Esophagus squamous epithelium (tissue), 5 donors: ENCODE data around the gene MLX. TPM values are rescaled to one million over a fixed set of nuclear protein-coding genes. Genes with fewer than 3 reads are reported as not detected.

Experiments used
- DNase-seq: peaks from one replicate; lab custom pipeline; 2025; lab: John Stamatoyannopoulos, UW
- H3K27ac ChIP-seq, 4 donors: fragments of 200-600 bp; sonication (generic); one replicate each; pipeline ENCODE4 v1.5.1; 2016 to 2019; ENCODE audit warnings: mild to moderate bottlenecking in 1 of 4
- H3K27me3 ChIP-seq, 4 donors: fragments of 200-600 bp; sonication (generic); 1 replicate in 3 of 4; 2 replicates in 1 of 4; pipeline versions ENCODE4 v1.5.1 to v1.6.0; 2017 to 2021; ENCODE audit warnings: antibody characterized with exemption in 1 of 4
- H3K36me3 ChIP-seq, 3 donors: fragments of 200-600 bp; sonication (generic); one replicate each; pipeline ENCODE4 v1.5.1; 2016 to 2019
- H3K4me1 ChIP-seq, 3 donors: fragments of 200-600 bp; sonication (generic); one replicate each; pipeline ENCODE4 v1.5.1; 2017 to 2019
- H3K4me3 ChIP-seq, 4 donors: fragments of 200-600 bp; sonication (generic); 1 replicate in 3 of 4; 2 replicates in 1 of 4; pipeline ENCODE4 v1.5.1; 2016 to 2019; ENCODE audit warnings: mild to moderate bottlenecking in 2 of 4, moderate library complexity in 1 of 4
- H3K9me3 ChIP-seq, 3 donors: fragments of 200-600 bp; sonication (generic); one replicate each; pipeline ENCODE4 v1.5.1; 2016 to 2019
- POLR2A ChIP-seq, 4 donors: fragments of 450-650 bp; IDR thresholded peaks; one replicate each; pipeline ENCODE4 v1.6.1; 2017; ENCODE audit warnings: antibody characterized with exemption in 4 of 4, mild to moderate bottlenecking in 4 of 4, moderate library complexity in 3 of 4
- WGBS, 2 donors: methylation state at CpG; one replicate each; pipeline ENCODE4 v1.1.5; 2018; 5-methylcytosine and 5-hydroxymethylcytosine counted together
- intact Hi-C: fragments of 100-400 bp; cut with DNase I; formaldehyde crosslinking; loops from one replicate; pipeline ENCODE4 v1.15.0; 2022
- total RNA-seq, 4 donors: library from RNA; depleted of rRNA; stranded (reverse); fragments of >200 nt; gene quantifications; one replicate each; pipeline ENCODE4 v1.1.0, GENCODE V29; 2016
- TF ChIP-seq, protein P1 (sequence below), 6 experiments: fragments of 450-650 bp in 4 of 6; fragments of 200-600 bp in 2 of 6; sonication (generic) in 2 of 6; IDR thresholded peaks; one replicate each; pipeline ENCODE4 v1.5.1; 2016 to 2019; ENCODE audit warnings: antibody characterized with exemption in 6 of 6, mild to moderate bottlenecking in 4 of 6, moderate library complexity in 4 of 6
- donor health status: DM: yes; HTN: yes; CAD: no.

The MLX gene
- total RNA-seq, 4 donors from 2014 or later, result 34.0 to 47.9 (median 39.9) TPM

DNA sequence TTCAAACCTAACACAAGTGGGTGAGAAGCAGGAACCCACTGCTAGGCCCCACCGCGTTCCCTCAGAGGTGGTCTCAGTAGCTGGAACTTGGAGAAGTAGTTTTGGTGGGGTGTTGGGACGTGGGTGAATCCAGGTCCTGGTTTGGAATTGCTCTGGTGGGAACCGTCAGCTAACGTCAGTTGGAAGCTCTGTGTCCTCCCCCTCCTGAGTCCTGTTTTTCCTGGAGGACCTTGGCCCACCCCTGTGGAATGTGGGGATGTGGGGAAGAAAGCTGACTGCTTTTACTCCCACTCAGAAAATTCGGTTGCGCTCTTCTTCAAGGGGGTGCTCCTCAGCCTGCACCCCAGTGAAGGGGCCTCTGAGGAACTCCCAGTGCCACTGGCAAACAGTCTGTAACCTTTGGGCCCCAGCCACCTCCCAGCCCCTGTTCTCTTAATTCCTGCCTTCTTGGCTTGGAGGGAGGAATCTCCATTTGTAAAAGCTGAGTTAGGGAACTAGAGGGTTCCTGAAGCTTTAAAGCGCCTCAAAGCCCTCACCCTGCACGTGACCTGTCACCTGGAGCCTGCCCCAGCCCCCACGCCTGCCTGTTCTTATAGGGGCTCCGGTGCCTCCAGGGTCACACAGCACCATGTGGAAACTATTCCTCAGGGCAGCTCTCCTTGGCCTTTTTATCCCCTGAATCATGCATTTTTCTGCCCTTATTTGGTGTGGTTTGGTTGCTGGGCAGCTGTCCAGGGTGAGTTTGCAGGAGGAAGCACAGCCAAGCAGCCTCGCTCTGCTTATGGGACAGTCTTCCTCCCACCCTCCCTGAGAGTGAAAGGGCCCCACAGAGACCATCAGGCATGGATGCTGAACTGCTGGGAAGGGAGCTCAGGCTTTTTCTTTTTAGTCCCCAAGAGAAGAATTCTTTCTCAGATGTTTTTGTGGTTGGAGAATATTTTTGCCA, 47.1 kb upstream of the MLX start:
- Histone ChIP-seq H3K4me3 (no peak overlapping the region), H3K4me1 (peaks cover 36 to 73% (median 68%) of the 10 kb centered on the region in 3 donors)
- intact Hi-C loops, result loop anchor here (5.0 to 10.0 kb wide), 2 partner anchors 95 to 198 kb away; partner anchors contain the start of gene CAVIN1

DNA sequence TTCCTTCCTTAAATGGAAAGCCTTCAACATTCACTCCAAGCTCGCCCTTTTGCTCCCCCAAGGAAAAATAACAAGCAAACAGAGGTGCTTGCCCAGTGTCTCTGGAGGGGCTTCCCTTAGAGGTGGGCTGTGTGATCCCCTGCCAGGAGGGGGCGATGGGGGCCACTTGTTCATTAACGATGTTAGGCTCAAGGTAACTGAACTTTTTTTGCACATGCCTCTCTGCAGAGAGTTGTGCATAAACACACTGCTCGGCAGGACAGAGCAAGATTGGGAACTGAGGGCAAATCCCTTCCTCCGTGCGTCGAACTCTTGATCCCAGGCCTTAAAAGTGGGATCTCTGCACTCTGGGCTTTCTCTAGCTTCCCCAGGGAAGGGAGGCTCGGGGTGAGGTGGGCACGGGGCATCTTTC, 46.4 kb upstream of the MLX start:
- TF ChIP-seq POLR2A (IDR thresholded peaks at IDR 0.05), result no peak
- TF ChIP-seq, protein P1, sequence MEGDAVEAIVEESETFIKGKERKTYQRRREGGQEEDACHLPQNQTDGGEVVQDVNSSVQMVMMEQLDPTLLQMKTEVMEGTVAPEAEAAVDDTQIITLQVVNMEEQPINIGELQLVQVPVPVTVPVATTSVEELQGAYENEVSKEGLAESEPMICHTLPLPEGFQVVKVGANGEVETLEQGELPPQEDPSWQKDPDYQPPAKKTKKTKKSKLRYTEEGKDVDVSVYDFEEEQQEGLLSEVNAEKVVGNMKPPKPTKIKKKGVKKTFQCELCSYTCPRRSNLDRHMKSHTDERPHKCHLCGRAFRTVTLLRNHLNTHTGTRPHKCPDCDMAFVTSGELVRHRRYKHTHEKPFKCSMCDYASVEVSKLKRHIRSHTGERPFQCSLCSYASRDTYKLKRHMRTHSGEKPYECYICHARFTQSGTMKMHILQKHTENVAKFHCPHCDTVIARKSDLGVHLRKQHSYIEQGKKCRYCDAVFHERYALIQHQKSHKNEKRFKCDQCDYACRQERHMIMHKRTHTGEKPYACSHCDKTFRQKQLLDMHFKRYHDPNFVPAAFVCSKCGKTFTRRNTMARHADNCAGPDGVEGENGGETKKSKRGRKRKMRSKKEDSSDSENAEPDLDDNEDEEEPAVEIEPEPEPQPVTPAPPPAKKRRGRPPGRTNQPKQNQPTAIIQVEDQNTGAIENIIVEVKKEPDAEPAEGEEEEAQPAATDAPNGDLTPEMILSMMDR (IDR thresholded peaks at IDR 0.05), result no peak
- DNase-seq, result no peak
- Histone ChIP-seq H3K9me3 (no peaks in the 10 kb centered on the region), H3K27me3 (no peaks in the 10 kb centered on the region), H3K4me1 (peaks cover 36 to 80% (median 68%) of the 10 kb centered on the region in 3 donors), H3K27ac (peak overlapping the region; percentile 79 to 97 (median 91)), H3K36me3 (peaks cover 0 to 42% (median 8%) of the 10 kb centered on the region in 3 donors), H3K4me3 (no peak overlapping the region)
- intact Hi-C loops, result no loop called here
- 44 to 61% methylated on average over 6 of the region's 9 CpGs for WGBS, 2 donors

More for the DNA sequence above, 47.1 kb upstream of the MLX start:
- TF ChIP-seq, protein P1 (IDR thresholded peaks at IDR 0.05), result no peak
- TF ChIP-seq POLR2A (IDR thresholded peaks at IDR 0.05), result no peak
- 39 to 58% methylated on average over 9 to 10 of the region's 12 CpGs for WGBS, 2 donors
- no peaks in the 10 kb centered on the region for H3K27me3 ChIP-seq
- peaks cover 0 to 50% (median 9%) of the 10 kb centered on the region in 3 donors for H3K36me3 ChIP-seq
- no peaks in the 10 kb centered on the region for H3K9me3 ChIP-seq
- no peak for DNase-seq
- peak overlapping the region; percentile 79 to 97 (median 91) for H3K27ac ChIP-seq

DNA sequence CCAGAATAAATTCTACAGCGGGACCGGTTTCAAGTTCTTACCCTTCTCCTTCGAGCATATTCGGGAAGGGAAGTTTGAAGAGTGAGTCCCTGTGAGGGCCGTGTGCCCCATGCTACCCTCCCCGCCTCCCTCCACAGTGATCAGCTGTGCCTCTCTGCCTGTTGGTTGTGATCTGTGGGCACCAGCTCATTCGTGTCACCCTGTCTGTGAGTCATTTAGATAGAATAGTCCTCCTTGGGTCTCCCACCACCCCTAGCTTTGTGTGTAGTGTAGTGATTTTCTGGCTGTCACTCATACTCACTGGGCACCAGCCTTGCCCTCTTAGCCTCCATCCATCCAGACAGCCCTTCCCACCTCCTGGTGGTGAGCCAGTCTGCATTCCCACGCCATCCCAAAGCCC, 45.9 kb upstream of the MLX start:
- TF ChIP-seq, protein P1 (IDR thresholded peaks at IDR 0.05), result no peak
- TF ChIP-seq POLR2A (IDR thresholded peaks at IDR 0.05), result no peak
- Histone ChIP-seq H3K9me3 (no peaks in the 10 kb centered on the region), H3K27ac (peak overlapping the region; percentile 79 to 97 (median 91)), H3K36me3 (peaks cover 0 to 37% (median 8%) of the 10 kb centered on the region in 3 donors), H3K4me1 (peaks cover 36 to 85% (median 68%) of the 10 kb centered on the region in 3 donors), H3K4me3 (no peak overlapping the region), H3K27me3 (no peaks in the 10 kb centered on the region)
- intact Hi-C loops, result no loop called here
- no peak for DNase-seq
- 41 to 77% methylated on average over 6 to 8 of the region's 8 CpGs for WGBS, 2 donors

DNA sequence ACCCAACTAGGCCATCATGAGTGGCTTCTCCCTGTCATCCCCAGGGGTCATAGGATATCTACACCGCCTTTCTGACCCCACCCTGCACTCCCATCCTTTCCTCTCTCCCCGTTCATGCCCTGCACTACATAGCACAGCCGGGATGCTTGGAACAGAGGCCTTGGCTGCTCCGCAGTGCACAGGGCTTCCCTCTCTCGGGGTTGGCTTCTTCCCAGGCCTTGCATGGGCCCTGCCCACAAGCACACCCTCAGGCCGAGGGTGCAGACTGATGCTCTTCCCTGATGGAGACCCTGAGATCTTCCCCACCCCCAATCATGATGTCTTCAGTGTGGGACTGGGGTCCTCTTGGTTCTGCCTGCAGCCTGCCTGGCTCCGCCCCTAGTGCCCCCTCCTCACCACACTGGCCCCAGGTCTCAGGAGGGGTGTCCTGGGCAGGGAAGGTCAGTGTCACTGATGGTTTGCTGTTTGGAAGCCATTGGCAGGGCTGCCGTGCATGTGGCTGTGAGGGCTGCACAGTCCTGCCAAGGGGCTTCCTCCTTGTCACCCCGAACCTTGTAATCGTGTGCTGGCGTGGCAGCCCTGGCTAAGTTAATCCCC, 45.1 kb upstream of the MLX start:
- H3K4me1 ChIP-seq, result peaks cover 36 to 84% (median 66%) of the 10 kb centered on the region in 3 donors

More for the DNA sequence above, 45.1 kb upstream of the MLX start:
- Histone ChIP-seq H3K4me3 (no peak overlapping the region), H3K36me3 (peaks cover 0 to 30% (median 8%) of the 10 kb centered on the region in 3 donors), H3K9me3 (no peaks in the 10 kb centered on the region), H3K27ac (peak overlapping the region; percentile 79 to 97 (median 91)), H3K27me3 (no peaks in the 10 kb centered on the region)
- no peak for TF ChIP-seq POLR2A (IDR thresholded peaks at IDR 0.05)
- TF ChIP-seq, protein P1 (IDR thresholded peaks at IDR 0.05), result no peak
- no peak for DNase-seq
- intact Hi-C loops, result no loop called here
- WGBS, 2 donors, result 61% methylated on average over 3 to 5 of the region's 11 CpGs
